ENCODE results near the gene ANKRD12.
"Not testable (repeated sequence)": the region's sequence is repeated elsewhere in the genome, so short reads cannot be mapped to it uniquely, and the experiment has no call there.

The ANKRD12 gene

DNA sequence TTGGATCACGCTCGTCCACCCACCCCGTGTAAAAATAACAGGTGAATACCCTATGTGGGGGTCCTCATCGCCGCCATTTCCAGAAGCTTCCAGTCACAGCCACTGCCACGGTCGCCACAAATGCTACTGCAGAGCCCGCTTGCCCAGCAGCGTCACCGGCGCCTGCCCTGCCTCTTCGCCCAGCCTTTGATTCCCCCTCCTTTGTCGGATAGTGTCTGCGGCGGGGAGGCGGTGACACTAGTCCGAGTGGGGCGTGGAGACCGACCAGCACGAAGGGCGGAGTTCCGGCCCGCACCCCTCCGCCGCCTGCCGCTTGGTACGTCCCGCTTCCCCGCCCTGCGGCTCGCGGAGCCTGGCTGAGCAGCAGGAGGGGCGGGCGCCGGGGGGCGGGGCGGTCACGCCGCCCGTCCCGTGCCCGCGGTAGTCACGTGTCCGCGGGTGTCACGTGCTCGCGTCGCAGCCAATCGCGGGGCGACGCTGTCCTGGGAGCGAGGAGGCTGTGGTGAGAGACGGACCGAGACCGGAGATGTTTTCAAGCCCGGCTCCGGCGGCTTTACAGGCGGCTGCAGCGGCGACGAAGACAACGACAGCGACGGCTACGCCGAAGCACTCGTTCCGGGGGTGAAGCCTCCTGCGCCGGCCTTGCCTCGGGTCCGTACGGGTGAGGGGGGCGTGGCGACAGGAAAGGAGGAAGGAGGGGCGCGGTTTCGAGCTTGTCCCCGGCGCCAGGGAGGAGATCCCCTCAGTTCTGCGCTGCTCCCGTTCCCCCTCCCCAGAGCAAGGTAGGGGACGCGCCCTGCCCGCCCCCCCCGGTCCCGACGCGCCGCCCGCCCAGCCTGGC lies at the start of gene ANKRD12:
Gene ANKRD12 (plus strand): TSS at position 467 of the 841 bp plus-strand sequence. CDS start 45,652 bp downstream, outside the sequence.
- Mint-ChIP-seq H3K27ac (peak within 1 kb of the TSS; percentile 100), H3K4me1 (peaks cover 61% of the 10 kb centered on the region), H3K4me3 (peak within 1 kb of the TSS; percentile 96), H3K36me3 (peaks cover 38% of the 10 kb centered on the region), H3K27me3 (peaks cover 7% of the 10 kb centered on the region), H3K9me3 (no peaks in the 10 kb centered on the region)
- DNase-seq: peak; percentile 98
- CTCF ChIA-PET: interaction anchor here (0.6 to 1.0 kb wide), 3 partner anchors 63 to 203 kb away, joined by 3 to 4 read pairs (median 3); no protein-coding TSS in a partner anchor

DNA sequence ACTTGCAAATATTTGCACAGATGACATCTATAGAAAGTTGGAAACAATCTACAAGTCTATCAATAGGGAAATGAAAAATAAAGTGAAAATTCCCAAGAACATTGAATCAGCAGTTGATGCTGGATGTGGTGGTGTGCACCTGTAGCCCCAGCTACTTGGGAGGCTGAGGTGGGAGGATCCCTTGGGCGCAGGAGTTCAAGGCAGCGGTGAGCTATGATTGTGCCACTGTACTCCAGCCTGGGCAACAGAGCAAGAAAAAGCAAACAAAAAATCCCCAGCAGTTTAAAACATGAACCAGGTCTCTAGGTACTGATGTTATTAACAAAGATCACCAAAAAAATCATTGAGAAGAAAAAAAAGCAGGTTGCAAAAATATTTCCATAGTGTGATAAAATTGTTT lies 49.4 kb upstream of the ANKRD12 start:
- no peak for DNase-seq
- peaks cover 2% of the 10 kb centered on the region for H3K9me3 Mint-ChIP-seq
- no peak overlapping the region for H3K4me3 Mint-ChIP-seq
- peaks cover 93% of the 10 kb centered on the region for H3K4me1 Mint-ChIP-seq
- peaks cover 35% of the 10 kb centered on the region for H3K36me3 Mint-ChIP-seq
- no peaks in the 10 kb centered on the region for H3K27me3 Mint-ChIP-seq
- CTCF ChIA-PET: interaction anchor here (1.0 kb wide), 1 partner anchor 15 kb away, joined by 3 read pairs; no protein-coding TSS in a partner anchor
- no peak overlapping the region for H3K27ac Mint-ChIP-seq

DNA sequence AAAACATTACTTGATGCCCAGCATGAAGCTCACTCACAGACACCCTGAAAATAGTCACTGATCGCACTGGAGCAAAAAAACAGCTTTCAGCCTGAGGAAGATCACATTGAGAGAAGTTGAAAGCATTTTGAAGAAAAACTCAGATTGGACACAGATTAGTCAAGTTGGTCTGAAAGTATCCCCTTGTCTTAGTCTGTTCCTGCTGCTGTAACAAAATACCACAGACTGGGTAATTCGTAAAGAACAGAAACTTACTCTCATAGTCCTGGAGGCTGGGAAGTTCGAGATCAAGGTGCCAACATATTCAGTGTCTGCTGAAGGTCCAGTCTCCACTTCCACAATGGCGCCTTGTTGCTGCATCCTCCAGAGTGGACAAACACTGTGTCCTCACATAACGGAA lies 48.3 kb upstream of the ANKRD12 start:
- CTCF ChIA-PET: no interaction called here
- Mint-ChIP-seq H3K36me3 (peaks cover 35% of the 10 kb centered on the region), H3K4me3 (peak overlapping the region; percentile 16), H3K9me3 (peaks cover 2% of the 10 kb centered on the region), H3K4me1 (peaks cover 93% of the 10 kb centered on the region), H3K27me3 (no peaks in the 10 kb centered on the region), H3K27ac (peak overlapping the region; percentile 86)
- DNase-seq: no peak

DNA sequence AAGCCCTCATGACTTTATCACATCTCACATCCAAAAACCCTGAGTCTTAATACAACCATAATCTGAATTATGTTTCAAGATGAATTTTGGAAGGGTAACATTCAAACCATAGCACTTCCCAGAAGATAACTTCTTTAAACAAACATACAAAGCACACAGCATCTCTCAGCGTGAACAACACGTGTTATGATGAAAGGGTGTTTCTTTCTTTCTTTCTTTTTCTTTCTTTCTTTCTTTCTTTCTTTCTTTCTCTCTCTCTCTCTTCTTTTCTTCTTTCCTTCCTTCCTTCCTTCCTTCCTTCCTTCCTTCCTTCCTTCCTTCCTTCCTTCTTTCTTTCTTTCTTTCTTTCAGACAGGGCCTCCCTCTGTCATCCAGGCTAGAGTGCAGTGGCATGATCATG lies 47.9 kb upstream of the ANKRD12 start:
- Mint-ChIP-seq H3K4me1 (peaks cover 92% of the 10 kb centered on the region), H3K4me3 (peak overlapping the region; percentile 55), H3K27ac (peak overlapping the region; percentile 86), H3K36me3 (peaks cover 37% of the 10 kb centered on the region)
- H3K9me3 Mint-ChIP-seq, DNase-seq, H3K27me3 Mint-ChIP-seq, CTCF ChIA-PET: not testable (repeated sequence)

DNA sequence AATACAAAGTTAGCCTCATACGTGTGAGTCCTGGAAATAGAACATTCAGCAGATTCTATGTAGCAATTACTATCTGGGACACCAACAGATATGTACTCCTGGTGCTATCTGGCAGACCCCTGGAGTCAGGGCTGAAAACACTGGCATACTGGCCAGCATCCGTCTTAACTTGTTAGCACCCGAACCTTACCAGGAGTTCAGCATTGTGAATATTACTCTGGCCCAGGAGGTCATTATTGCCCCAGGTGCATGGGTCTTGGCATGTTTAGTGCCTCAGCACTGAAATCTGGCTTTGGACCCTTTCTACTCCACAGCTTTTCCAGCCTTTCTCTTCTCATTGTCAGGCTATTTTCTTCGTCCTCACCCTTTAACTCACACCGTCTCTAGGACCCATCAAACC lies 46.0 kb upstream of the ANKRD12 start:
- Mint-ChIP-seq H3K27me3 (no peaks in the 10 kb centered on the region), H3K36me3 (peaks cover 43% of the 10 kb centered on the region), H3K9me3 (peaks cover 4% of the 10 kb centered on the region), H3K27ac (peak overlapping the region; percentile 97), H3K4me3 (peak overlapping the region; percentile 86), H3K4me1 (peaks cover 94% of the 10 kb centered on the region)
- no peak for DNase-seq
- CTCF ChIA-PET: interaction anchor here (0.5 to 2.5 kb wide), 3 partner anchors 8 to 50 kb away, joined by 3 to 9 read pairs (median 8); no protein-coding TSS in a partner anchor

DNA sequence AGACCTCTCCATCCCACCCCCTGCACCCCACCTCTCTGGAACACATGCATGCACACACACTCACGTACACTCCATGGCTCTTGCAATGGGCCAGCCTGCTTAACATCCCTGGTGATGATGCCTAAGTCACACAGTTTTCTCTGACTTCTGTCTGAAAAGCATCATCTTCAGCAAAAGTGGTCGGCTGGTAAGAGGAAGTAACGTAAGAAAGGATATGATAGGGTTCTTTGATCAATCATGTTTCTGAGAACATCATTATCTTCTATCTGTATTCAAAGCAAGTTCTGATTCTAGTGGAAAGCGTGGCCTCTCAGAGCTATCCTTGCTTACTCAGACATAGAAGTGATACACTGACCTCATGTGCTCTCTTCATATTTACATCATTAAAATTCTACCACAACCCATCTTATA lies 45.5 kb upstream of the ANKRD12 start:
- peak; percentile 60 for DNase-seq
- Mint-ChIP-seq H3K27ac (peak overlapping the region; percentile 97), H3K4me1 (peaks cover 94% of the 10 kb centered on the region), H3K27me3 (no peaks in the 10 kb centered on the region), H3K36me3 (peaks cover 41% of the 10 kb centered on the region), H3K4me3 (peak overlapping the region; percentile 86), H3K9me3 (peaks cover 2% of the 10 kb centered on the region)
- CTCF ChIA-PET: interaction anchor here (0.5 to 2.5 kb wide), 3 partner anchors 8 to 49 kb away, joined by 3 to 9 read pairs (median 8); no protein-coding TSS in a partner anchor

DNA sequence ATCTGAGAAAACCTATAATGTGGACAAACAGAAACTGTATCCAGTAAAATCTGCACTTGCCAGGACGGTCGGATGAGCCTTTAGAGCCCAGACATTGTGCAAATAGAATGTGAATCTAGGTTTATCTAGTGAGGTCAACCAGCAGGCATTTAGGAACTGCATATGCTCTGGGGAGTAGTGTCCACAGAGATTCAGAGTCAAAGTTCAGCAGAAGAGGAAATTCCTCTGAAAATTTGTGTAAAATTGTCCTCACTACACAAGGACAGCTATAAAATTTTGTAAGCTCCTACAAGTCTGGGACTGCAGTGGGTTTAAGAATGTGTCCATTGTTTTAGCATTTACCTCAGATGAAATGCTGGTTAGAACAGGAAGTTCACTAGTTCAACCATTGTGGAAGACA lies 43.9 kb upstream of the ANKRD12 start:
- peaks cover 89% of the 10 kb centered on the region for H3K4me1 Mint-ChIP-seq
- H3K36me3 Mint-ChIP-seq: peaks cover 29% of the 10 kb centered on the region
- peak overlapping the region; percentile 97 for H3K27ac Mint-ChIP-seq
- peaks cover 2% of the 10 kb centered on the region for H3K9me3 Mint-ChIP-seq
- H3K4me3 Mint-ChIP-seq: no peak overlapping the region
- no peaks in the 10 kb centered on the region for H3K27me3 Mint-ChIP-seq
- CTCF ChIA-PET: interaction anchor here (2.5 kb wide), 1 partner anchor 10 kb away, joined by 9 read pairs; no protein-coding TSS in a partner anchor
- DNase-seq: no peak

DNA sequence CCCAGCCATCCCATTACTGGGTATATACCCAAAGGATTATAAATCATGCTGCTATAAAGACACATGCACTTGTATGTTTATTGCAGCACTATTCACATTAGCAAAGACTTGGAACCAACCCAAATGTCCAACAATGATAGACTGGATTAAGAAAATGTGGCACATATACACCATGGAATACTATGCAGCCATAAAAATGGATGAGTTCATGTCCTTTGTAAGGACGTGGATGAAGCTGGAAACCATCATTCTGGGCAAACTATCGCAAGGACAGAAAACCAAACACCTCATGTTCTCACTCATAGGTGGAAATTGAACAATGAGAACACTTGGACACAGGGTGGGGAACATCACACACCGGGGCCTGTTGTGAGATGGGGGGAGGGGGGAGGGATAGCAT lies 43.5 kb upstream of the ANKRD12 start:
- H3K4me3 Mint-ChIP-seq, H3K9me3 Mint-ChIP-seq, H3K27ac Mint-ChIP-seq, DNase-seq, H3K27me3 Mint-ChIP-seq: not testable (repeated sequence)
- peaks cover 88% of the 10 kb centered on the region for H3K4me1 Mint-ChIP-seq
- H3K36me3 Mint-ChIP-seq: peaks cover 25% of the 10 kb centered on the region
- CTCF ChIA-PET: interaction anchor here (1.3 kb wide), 1 partner anchor 10 kb away, joined by 5 read pairs; no protein-coding TSS in a partner anchor

DNA sequence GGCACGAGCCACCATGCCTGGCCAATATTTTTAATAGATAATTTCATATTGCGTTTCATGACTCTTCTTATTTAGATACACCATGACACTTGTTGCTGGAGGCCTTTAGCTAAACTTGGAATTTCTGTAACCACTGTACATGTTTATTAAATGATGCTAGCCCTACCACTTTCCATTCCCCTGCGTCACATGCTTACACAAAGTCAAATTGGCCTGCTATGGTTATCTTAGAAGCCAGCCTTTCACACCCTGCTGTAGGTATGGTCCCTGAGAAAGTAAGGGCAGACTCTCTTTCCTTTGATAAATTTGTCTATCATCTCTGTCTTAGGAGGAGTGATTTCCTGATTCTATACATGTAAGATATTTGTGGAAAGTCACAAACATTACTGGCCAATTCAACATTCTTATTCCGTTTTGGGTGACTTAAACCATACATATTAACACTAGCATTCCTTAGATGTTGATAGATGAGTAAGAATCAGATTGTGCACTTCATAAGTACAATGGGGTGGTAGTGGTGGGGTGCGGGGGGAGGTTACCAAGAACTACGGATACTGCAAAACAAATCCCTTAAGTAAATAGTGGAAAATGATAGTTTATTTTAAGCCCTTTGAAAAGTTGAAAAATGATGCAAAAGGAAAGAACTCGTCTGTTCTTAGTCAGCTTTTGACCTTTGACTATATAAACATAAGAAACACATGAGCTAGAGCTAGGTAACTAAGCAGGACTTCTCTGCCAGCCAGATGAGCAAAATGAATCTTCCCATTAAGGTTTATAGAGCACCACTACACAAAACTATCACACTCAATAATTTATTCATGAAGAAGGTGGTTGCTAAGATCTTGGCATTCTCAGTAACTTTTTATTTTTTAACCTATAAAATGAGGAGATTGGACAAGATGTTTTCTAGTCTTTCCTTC lies 42.0 kb upstream of the ANKRD12 start:
- Mint-ChIP-seq H3K27ac (peak overlapping the region; percentile 90), H3K36me3 (peaks cover 14% of the 10 kb centered on the region), H3K4me3 (no peak overlapping the region), H3K4me1 (peaks cover 74% of the 10 kb centered on the region), H3K27me3 (no peaks in the 10 kb centered on the region), H3K9me3 (peaks cover 2% of the 10 kb centered on the region)
- CTCF ChIA-PET: interaction anchor here (1.3 to 3.0 kb wide), 3 partner anchors 12 to 21 kb away, joined by 5 to 11 read pairs (median 8); no protein-coding TSS in a partner anchor
- DNase-seq: peak; percentile 60

DNA sequence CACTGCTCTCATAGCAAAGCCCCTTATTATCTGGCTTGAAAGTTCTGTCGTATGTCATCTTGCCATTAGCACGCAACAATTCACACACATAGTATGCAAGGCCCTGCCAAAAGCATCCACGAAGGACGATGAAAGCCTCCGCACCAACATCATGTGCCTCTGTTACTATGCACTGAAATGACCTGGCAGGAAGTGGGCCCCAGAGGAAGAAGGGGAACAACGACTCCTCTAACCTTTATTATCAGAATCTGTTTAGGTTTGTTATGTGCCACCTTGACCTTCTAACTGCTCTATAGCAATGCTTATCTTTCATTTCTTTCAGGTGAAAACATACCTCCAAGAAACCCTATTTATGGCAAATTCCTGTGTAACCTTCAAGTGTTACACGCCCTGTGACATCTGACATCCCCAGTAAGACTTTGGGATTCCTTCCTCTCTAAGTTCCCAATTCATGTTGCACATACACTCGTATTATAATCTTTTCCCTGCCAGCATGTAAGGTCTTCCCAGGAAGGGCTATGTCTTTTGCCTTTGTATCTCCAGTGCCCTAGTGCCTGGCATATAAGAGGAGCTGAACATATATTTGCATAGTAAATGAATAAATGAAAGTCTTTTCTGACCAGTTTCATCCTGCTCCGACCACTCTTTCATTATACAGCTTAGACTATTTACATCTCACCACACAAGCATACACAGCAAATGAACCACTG lies 41.1 kb upstream of the ANKRD12 start:
- CTCF ChIA-PET: interaction anchor here (2.0 to 3.0 kb wide), 2 partner anchors 13 to 21 kb away, joined by 8 to 11 read pairs; no protein-coding TSS in a partner anchor

DNA sequence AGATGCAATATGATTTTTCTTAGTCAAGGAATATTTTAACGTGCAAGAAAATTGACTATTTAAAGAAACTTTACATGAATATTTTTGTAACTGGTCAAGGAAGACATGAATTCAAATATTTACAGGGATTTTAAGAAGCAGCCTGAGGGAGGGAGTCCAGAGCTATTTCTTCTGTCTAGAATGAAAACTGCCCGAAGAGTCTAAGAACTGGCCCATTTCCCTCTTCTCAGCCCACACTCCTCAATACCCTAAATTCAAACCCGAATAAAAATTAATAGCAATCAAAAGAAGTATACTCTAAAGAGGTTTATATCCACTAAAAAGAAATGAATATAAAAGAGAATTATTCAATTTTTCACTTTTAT lies 40.6 kb upstream of the ANKRD12 start:
- no peak for DNase-seq
- Mint-ChIP-seq H3K27me3 (no peaks in the 10 kb centered on the region), H3K4me1 (peaks cover 65% of the 10 kb centered on the region), H3K9me3 (peaks cover 2% of the 10 kb centered on the region), H3K27ac (peak overlapping the region; percentile 90), H3K36me3 (peaks cover 11% of the 10 kb centered on the region), H3K4me3 (peak overlapping the region; percentile 3)
- CTCF ChIA-PET: interaction anchor here (2.0 to 3.0 kb wide), 2 partner anchors 13 to 22 kb away, joined by 8 to 11 read pairs; no protein-coding TSS in a partner anchor

More for the DNA sequence above, 41.1 kb upstream of the ANKRD12 start:
- DNase-seq: peak; percentile 74
- Mint-ChIP-seq H3K9me3 (peaks cover 2% of the 10 kb centered on the region), H3K27me3 (no peaks in the 10 kb centered on the region), H3K4me1 (peaks cover 65% of the 10 kb centered on the region), H3K27ac (peak overlapping the region; percentile 90), H3K36me3 (peaks cover 11% of the 10 kb centered on the region), H3K4me3 (peak overlapping the region; percentile 3)

DNA sequence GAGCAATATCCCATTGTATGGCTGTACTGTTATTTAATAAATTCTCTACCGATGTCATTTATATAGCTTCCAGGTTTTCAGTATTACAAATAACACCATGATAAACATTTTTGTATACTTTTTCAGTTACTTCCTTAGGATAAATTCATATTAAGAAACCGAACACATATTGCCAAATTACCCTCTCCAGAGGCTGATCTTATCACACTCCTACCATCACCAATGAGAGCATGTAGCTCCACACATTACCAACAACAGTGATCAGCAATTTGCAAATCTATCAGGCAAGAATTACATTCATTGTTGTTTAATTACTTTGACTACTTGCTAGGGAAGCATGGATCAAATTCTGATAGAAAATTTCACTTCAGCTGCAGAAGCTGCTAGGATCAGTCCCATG lies 39.9 kb upstream of the ANKRD12 start:
- no peak overlapping the region for H3K27ac Mint-ChIP-seq
- H3K4me1 Mint-ChIP-seq: peaks cover 63% of the 10 kb centered on the region
- H3K9me3 Mint-ChIP-seq: peaks cover 2% of the 10 kb centered on the region
- DNase-seq: no peak
- CTCF ChIA-PET: interaction anchor here (1.2 to 3.0 kb wide), 4 partner anchors 14 to 50 kb away, joined by 3 to 11 read pairs (median 6); no protein-coding TSS in a partner anchor
- no peaks in the 10 kb centered on the region for H3K27me3 Mint-ChIP-seq
- no peak overlapping the region for H3K4me3 Mint-ChIP-seq
- H3K36me3 Mint-ChIP-seq: peaks cover 10% of the 10 kb centered on the region

DNA sequence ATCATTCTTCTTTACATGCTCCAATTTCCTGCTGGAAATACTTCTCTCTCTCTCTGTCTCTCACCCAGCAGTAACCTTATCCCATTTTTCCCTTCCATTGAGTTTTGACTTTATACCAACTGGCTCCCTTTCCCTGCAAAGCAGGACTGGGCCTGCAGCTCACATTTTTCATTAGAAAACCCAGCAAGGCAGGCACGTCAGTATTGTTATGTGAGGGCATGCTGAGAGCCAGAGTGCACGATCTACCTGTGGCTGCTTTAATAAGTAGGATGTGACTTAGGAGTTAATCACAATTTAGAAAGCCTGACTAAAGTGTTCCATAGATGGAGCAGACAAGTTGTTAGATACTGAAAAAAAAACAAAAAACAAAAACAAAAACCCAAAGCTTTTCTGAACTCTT lies 39.2 kb upstream of the ANKRD12 start:
- CTCF ChIA-PET: interaction anchor here (1.2 to 3.0 kb wide), 3 partner anchors 23 to 50 kb away, joined by 3 to 8 read pairs (median 3); no protein-coding TSS in a partner anchor
- no peaks in the 10 kb centered on the region for H3K27me3 Mint-ChIP-seq

More for the DNA sequence above, 39.2 kb upstream of the ANKRD12 start:
- H3K9me3 Mint-ChIP-seq: peaks cover 2% of the 10 kb centered on the region
- peaks cover 10% of the 10 kb centered on the region for H3K36me3 Mint-ChIP-seq
- no peak for DNase-seq
- H3K4me1 Mint-ChIP-seq: peaks cover 58% of the 10 kb centered on the region
- no peak overlapping the region for H3K27ac Mint-ChIP-seq
- no peak overlapping the region for H3K4me3 Mint-ChIP-seq
